ENCODE measurements around the gene DCN.
A peak's percentile ranks its signal among the peaks of the same experiment; 100 is the strongest.

The DCN gene

DNA sequence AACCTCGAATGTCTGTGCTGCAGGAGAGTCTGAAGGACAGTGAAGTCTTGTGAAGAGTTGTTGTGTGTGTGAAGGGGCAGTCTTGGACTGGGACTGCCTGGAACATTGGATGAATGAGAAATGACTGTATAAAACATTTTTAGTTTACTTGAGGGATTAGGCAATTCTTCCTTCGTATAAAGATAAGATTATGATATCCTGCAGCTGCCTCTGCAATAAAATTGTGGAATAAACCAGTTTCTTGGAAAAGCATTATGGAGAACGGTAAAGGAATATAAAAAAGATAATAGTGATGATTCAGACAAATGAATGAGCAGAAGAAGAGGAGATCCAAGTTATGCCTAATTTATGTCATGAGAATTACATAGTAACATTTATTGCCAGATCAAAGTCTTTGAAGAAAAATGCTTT, 40.4 kb downstream of the DCN start:
- TF ChIP-seq, protein P1, sequence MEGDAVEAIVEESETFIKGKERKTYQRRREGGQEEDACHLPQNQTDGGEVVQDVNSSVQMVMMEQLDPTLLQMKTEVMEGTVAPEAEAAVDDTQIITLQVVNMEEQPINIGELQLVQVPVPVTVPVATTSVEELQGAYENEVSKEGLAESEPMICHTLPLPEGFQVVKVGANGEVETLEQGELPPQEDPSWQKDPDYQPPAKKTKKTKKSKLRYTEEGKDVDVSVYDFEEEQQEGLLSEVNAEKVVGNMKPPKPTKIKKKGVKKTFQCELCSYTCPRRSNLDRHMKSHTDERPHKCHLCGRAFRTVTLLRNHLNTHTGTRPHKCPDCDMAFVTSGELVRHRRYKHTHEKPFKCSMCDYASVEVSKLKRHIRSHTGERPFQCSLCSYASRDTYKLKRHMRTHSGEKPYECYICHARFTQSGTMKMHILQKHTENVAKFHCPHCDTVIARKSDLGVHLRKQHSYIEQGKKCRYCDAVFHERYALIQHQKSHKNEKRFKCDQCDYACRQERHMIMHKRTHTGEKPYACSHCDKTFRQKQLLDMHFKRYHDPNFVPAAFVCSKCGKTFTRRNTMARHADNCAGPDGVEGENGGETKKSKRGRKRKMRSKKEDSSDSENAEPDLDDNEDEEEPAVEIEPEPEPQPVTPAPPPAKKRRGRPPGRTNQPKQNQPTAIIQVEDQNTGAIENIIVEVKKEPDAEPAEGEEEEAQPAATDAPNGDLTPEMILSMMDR (IDR thresholded peaks at IDR 0.05; ENCODE audit: low read depth, low read length) = no peak
- DNase-seq (ENCODE audit: extremely low read depth, low read depth) = no peak

DNA sequence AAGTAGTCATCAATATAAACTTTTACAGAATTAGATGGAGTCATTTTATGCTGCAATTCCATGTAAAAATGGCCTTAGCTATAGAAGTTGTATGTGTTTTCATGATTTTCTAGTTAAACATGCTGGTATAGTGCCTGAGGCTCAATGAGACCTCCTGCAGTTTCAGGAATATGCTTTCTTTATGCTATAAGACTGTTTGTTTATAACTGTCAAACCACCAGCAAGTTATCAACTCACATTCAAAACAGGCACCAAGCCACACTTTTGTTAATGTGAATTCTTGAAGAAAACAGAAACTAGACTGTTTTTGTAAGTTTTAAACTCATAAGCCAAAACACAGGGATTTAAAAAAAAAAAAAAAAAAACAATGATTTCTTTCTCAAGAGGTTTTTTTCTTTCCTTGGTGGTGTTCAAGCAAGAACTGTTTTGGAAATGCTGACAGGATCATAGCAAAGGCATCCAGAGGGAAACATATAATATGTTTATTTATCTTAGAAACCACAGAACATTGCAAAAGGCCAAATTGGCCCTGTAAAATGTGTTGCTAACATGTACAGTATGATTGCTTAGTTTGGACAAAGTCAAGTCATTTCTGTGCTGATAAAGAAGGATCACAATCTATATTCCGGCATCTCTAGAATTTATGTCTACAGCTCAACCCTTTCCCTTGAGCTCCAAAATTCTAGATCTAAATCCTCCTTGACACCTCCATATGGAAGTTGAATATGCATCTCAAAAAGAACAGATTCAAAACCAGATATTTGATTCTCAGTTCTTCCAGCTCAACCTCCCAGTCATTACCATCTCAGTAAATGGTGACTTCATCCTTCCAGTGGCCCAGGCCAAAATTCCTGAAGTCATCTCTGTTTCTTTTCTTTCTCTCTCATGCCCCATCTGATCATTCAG, 42.3 kb downstream of the DCN start:
- peak; percentile 88 for DNase-seq (ENCODE audit: extremely low read depth, low read depth)
- TF ChIP-seq, protein P1 (IDR thresholded peaks at IDR 0.05; ENCODE audit: low read depth, low read length) = no peak

DNA sequence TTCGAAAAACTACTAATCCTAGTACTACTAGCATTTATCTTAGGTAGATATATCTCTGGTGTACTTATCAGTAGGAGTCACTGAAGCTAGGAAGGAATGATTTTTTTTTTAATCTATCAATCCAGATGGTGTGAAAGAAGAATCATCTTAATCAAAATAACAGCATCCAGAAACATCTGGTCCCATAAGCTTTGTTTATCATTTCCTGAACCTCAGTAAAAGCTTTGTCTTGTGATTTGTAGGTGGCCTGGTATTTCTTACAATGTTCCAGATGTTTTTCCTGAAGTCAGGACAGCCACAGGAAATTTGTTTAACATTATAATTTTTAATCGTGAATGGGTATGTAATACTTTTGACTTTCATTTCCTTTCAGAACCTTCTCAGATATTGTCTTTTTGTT, 43.3 kb downstream of the DCN start:
- TF ChIP-seq, protein P1 (IDR thresholded peaks at IDR 0.05; ENCODE audit: low read depth, low read length) = no peak
- no peak for DNase-seq (ENCODE audit: extremely low read depth, low read depth)

DNA sequence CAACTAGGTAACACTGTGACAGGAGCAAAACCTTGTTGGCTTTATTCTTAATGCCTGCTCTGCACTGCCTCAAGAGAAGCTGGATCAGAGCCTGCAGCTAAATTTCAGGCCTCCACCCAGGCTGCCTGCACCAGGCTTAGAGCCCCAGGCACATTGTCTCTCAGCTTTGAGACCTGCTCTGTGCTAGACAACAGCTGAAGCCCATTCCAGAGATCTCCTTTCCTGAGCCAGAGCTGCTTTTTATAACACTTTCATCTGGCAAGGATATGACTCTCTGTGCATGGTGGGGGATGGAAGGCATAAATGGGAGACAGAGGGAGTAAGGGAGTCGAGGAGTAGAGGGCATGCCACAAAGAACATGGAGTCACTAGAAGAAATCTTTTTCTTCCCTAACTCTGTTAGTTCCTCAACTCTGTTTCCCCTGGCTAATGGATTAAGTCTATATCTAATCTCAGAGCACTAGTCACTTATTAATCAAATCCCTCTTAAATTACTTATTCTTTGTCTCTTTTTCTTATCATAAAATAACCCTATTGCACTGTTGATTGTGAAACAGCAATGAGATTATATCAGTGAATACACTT, 44.2 kb downstream of the DCN start:
- DNase-seq (ENCODE audit: extremely low read depth, low read depth) = no peak
- TF ChIP-seq, protein P1 (IDR thresholded peaks at IDR 0.05; ENCODE audit: low read depth, low read length) = no peak

DNA sequence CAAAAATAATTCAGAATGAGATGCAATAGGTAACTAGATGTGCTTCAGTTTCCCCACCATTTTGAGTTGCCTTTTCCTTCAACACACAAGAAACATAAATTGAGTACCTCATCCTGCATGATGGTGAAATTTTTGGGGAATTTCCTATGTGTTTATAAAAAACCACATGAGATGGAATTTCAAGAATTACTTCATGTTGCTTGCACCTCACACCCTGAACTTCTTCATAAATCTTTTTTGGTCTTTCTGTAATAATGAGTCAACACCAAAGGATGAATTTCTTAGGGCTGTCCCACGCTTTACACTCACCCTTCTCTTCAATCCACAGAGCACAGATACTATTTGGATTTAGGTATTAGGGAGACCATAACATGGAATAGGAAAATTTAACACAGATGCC, 48.7 kb downstream of the DCN start:
- TF ChIP-seq, protein P1 (IDR thresholded peaks at IDR 0.05; ENCODE audit: low read depth, low read length) = no peak
- no peak for DNase-seq (ENCODE audit: extremely low read depth, low read depth)

DNA sequence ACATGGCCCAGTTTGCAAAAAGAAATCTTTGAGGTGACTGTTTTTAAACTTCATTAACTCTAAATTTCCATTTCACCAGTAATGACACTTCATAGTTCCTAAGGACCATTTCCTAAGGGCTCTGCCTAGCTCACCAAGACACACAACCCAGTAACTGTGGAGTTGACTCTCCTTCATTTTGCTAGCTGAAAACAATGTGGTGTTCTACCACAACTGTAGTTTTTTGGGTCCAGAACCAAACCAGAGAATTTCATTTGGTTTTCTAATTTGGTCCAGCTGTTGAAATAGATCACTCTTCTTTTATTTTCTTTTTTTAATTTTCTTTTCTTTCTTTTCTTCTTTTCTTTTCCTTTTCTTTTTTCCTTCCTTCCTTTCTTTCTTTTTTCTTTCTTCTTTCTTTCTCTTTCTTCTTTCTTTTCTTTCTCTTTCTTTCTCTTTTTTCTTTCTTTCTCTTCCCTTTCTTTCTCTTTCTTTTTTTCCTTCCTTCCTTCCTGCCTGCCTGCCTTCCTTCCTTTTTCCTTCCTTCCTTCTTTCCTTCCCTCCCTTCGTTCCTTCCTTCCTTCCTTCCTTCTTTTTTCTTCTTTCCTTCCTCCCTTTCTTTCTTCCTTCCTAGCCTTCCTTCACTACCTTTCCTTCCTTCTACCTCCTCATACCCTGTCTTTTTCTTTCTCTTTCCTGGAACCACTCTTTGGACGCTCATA, 52.8 kb downstream of the DCN start:
- DNase-seq (ENCODE audit: extremely low read depth, low read depth) = no peak
- TF ChIP-seq, protein P1 (IDR thresholded peaks at IDR 0.05; ENCODE audit: low read depth, low read length) = no peak

DNA sequence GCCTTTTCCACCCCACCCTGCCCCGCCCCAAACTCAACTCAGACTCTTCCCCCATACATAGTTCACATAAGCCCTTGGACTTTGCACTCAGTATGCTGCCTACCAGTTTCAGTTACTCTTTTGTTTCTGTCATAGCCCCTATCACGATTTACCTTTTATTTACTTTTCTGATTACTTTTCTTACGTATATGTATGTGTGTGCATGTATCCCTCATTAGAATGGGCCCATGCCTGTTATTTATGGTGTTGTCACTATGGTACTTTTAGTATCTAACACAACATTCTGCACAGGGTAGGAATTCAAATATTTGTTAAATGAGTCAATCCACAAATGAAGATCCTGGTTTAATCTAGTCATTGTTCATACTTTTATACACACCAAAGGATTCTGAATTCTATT, 54.9 kb downstream of the DCN start:
- TF ChIP-seq, protein P1 (IDR thresholded peaks at IDR 0.05; ENCODE audit: low read depth, low read length) = no peak
- DNase-seq (ENCODE audit: extremely low read depth, low read depth) = no peak
